Measurements from ENCODE around the gene FRMPD2.

GRCh38 chr10:48211777-48212176 is 62.7 kb downstream of the FRMPD2 start:
- no peak for TF ChIP-seq ZNF274 (IDR thresholded peaks at IDR 0.05; ENCODE audit: low read depth, low read length)
- no peak for TF ChIP-seq YY1 (IDR thresholded peaks at IDR 0.05; ENCODE audit: insufficient read depth, insufficient read length)
- no peak for TF ChIP-seq SUZ12 (IDR thresholded peaks at IDR 0.05; ENCODE audit: extremely low read depth, insufficient read depth, insufficient read length)
